D721Med (cell line): ENCODE measurements around the gene DNAL1.
A peak's percentile ranks its signal among the peaks of the same experiment; 100 is the strongest.
"Not testable (repeated sequence)": the region's sequence is repeated elsewhere in the genome, so short reads cannot be mapped to it uniquely, and the experiment has no call there.

Experiments
- DNase-seq: peaks from one replicate; pipeline ENCODE4 v3.0.0; 2011; ENCODE audit warnings: low spot score; ENCODE audit not compliant: insufficient read length
- FAIRE-seq: peaks from 2 replicates; lab custom pipeline; 2011; peaks lifted over from hg19 to GRCh38; lab: Jason Lieb, UNC
- TF ChIP-seq, protein P1 (sequence below): IDR thresholded peaks from 2 replicates; pipeline ENCODE4 v1.5.1; 2012; ENCODE audit warnings: mild to moderate bottlenecking, control low read depth; ENCODE audit not compliant: insufficient read depth; ENCODE audit errors: missing control alignments

Gene DNAL1

DNA sequence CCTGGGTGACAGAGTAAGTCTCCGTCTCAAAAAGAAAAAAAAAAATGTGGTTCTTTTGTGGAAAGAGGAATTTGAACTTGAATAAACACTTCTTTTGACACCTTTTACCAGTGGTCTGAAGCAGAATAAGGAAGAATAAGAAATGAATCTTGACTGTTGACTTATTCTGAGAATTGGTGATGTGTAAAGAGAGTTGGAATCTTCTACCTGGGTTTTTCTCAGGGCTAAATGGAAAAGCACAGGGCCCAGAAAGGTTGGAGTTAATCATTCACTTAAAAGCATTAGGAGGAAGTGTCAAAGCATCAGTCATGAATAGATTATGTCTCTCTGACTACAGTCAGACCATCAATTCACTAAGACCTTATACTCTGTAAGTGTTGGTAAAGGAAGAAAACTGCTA, 55.5 kb downstream of the DNAL1 start:
- DNase-seq (no peak), FAIRE-seq (no peak)
- TF ChIP-seq, protein P1, sequence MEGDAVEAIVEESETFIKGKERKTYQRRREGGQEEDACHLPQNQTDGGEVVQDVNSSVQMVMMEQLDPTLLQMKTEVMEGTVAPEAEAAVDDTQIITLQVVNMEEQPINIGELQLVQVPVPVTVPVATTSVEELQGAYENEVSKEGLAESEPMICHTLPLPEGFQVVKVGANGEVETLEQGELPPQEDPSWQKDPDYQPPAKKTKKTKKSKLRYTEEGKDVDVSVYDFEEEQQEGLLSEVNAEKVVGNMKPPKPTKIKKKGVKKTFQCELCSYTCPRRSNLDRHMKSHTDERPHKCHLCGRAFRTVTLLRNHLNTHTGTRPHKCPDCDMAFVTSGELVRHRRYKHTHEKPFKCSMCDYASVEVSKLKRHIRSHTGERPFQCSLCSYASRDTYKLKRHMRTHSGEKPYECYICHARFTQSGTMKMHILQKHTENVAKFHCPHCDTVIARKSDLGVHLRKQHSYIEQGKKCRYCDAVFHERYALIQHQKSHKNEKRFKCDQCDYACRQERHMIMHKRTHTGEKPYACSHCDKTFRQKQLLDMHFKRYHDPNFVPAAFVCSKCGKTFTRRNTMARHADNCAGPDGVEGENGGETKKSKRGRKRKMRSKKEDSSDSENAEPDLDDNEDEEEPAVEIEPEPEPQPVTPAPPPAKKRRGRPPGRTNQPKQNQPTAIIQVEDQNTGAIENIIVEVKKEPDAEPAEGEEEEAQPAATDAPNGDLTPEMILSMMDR: no peak

DNA sequence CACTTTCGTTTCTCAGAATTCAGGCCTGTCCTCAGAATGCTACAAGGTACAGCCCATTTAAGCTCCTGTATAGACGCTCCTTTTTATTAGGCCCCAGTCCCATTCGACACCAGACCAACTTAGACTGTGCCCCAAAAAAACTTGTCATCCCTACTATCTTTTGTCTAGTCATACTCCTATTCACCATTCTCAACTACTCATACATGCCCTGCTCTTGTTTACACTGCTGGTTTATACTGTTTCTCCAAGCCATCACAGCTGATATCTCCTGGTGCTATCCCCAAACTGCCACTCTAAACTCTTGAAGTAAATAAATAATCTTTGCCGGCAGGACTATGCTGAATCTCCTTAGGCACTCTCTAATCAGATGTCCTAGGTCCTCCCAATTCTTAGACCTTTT, 63.3 kb downstream of the DNAL1 start:
- not testable (repeated sequence) for FAIRE-seq, DNase-seq

DNA sequence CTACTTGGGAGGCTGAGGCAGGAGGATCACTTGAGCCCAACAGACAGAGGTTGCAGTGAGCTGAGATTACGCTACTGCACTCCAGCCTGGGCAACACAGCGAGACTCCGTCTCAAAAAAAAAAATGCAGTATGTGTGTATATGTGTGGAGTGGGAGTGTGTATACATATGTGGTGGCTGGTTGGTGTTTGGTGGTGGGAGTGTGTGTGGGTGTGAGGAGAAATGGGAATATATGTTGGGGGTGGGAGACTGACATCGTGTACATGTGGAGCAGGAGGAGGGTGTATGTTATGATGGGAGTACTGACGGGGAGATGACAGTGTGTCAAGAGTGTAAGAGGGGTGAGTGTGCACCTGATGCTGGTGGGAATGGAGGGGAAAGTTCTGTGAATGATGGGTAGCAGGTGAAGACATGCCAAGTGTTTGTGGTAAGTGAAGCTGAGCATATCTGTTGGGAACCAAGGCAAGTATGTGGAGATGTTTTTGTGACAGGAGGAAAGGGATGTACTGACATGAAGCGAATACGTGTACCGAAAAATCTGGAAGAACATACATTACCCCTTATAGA, 65.2 kb downstream of the DNAL1 start:
- TF ChIP-seq, protein P1: no peak
- FAIRE-seq (no peak), DNase-seq (no peak)

DNA sequence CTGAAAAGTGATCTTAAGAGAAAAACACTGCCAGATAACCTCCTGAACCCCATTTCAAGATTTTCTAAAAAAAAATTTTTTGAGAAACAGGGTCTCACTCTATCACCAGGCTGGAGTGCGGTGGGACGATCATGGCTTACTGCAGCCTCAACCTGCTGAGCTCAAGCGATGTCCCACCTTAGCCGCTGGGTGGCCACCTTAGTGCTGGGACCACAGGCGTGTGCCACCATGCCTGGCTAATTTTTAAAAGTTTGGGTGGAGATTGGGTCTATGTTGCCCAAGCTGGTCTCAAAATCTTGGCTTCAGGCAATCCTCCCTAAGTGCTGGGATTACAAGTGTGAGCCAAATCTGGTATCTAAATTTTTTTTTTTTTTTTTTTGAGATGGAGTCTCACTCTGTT, 66.0 kb downstream of the DNAL1 start:
- FAIRE-seq (no peak), DNase-seq (no peak)
- TF ChIP-seq, protein P1: peak; percentile 9

DNA sequence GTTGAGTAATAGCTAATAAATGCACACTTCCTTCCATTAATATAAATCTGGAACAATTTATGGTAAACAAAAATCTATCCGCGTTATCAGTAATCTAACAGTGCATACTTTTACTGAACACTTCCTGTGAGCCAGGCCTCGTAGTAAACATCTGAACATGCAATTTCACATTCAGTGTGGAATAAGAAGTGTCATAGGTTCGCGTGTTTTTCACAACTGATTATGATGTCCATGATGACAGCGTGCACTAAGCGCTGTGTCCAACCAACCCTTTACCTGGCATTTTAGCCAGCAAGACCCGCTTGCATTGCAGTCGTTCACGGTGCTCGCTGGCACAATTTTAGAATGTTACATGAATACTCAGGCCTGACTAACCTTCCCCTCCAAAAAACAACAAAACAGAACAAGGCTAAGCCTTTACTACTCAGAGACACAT, 67.3 kb downstream of the DNAL1 start:
- DNase-seq (no peak), FAIRE-seq (no peak)
- TF ChIP-seq, protein P1: no peak

DNA sequence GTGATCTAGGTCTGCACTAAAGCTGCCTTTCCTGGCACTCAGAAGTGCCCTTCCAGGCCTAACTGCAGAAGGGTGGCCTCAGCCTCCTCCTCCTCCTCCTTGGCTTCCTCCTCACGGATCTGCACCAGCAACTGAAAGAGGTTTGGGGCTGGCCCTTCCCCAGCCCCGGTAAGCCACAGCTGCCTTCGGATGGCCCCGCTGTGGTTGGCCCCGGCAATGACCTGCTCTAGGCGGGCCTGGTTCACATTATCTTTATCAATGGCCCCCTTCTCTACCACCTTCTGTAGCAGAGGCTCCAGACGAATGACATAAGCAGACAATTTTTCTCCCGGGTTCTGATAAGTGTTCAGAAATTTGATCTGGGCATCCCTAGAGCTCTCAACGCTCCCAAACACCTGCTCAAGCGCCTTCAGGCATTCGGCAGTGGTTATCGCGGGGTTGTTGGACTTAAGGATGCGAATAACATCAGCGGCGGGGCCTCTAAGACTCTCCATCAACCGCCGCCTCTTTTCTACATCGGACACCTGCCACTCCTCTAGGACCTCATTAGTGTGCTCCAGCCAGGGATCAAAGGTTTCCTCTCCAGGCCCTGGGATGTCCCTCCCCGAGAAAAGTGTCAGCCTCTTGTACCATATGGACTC, 67.9 kb downstream of the DNAL1 start:
- DNase-seq (no peak), FAIRE-seq (no peak)
- TF ChIP-seq, protein P1: no peak

DNA sequence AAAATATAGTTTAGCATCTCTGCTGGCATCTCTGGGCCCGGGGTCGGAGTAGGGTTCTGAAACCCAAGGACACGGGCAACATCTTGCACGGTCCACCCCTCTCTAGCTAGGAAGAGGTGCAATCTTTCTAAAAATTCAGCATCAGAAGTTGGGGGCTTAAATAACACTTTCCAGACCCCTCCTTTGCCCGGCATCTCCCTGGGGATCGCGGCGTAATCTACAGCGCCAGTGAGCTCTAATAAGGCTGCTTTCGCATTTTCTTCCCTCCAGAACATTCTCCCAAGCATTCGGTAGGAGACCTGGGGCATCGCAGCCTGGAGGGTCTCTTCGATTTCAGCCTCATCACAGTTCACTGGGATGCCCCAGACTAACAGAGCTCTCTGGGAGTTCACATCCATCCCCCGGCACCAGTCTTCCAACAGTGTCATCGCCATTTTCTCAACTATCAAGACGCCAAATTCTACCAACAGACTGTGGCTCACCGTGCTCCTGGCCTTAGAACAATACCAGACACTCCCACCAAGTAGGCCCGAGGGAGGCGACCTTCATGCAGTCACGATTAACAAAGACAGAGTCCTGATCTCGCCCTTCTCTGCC, 68.5 kb downstream of the DNAL1 start:
- DNase-seq: no peak
- FAIRE-seq: no peak
- TF ChIP-seq, protein P1: no peak
